ENCODE measurements around the gene CFAP70.

CFAP70 gene

GRCh38 chr10:73210395-73211105, 148.1 kb downstream of the CFAP70 start:
- no peak for DNase-seq

GRCh38 chr10:73209705-73210104, 149.0 kb downstream of the CFAP70 start:
- DNase-seq: no peak

GRCh38 chr10:73207883-73208282, 150.8 kb downstream of the CFAP70 start:
- DNase-seq: no peak

- no peak for DNase-seq
Observed at GRCh38 chr10:73206385-73206784, 152.3 kb downstream of the CFAP70 start.

- DNase-seq: no peak
Observed at GRCh38 chr10:73205890-73206289, 152.8 kb downstream of the CFAP70 start.

- no peak for DNase-seq
Observed at GRCh38 chr10:73205081-73205480, 153.6 kb downstream of the CFAP70 start.
